Subcutaneous adipose tissue (tissue), 4 donors: Measurements from ENCODE around the gene IGSF9. TPM values are rescaled to one million over a fixed set of nuclear protein-coding genes. Genes with fewer than 3 reads are reported as not detected.

Source experiments
- CTCF ChIP-seq: fragments of 450-650 bp; IDR thresholded peaks from one replicate; pipeline ENCODE4 v1.5.1; 2016; ENCODE audit warnings: low read depth, mild to moderate bottlenecking, control low read depth, antibody characterized with exemption, moderate library complexity
- small RNA-seq: library from RNA; depleted of rRNA; stranded (forward); fragments of <200 nt; gene quantifications from one replicate; pipeline ENCODE3, GENCODE V24; 2016
- total RNA-seq, 4 donors: library from RNA; depleted of rRNA; stranded (reverse); fragments of >200 nt; gene quantifications; one replicate each; pipeline ENCODE4 v1.1.0, GENCODE V29; 2016

IGSF9 gene
- total RNA-seq, 4 donors from 2014 or later, result 0.17 to 0.33 TPM; not detected in 2

- TF ChIP-seq CTCF, result no peak
Measured at GRCh38 chr1:159879136-159879535, 66.3 kb downstream of the IGSF9 start.

- no peak for TF ChIP-seq CTCF
Measured at GRCh38 chr1:159877695-159878444, 67.5 kb downstream of the IGSF9 start.

Small RNA genes within 50 kb of the gene (small RNA-seq; reads per million reads assigned to genes)
- not detected for gene MIR4259

Other genes starting within 250 kb of the IGSF9 start
- under 1 TPM in 1 of 4 donors, not detected in 3; 0.57 TPM for gene CRP, start 231.0 kb downstream of the IGSF9 start, total RNA-seq
- 10 to 100 TPM; 32.0 to 99.5 (median 75.4) TPM for gene DUSP23, start 164.7 kb downstream of the IGSF9 start, total RNA-seq
- under 1 TPM in 2 of 4 donors, not detected in 2; 0.34 to 0.44 TPM for gene FCRL6, start 143.3 kb downstream of the IGSF9 start, total RNA-seq
- gene SLAMF8, start 118.7 kb downstream of the IGSF9 start, total RNA-seq, result 10 to 100 TPM in 3 of 4 donors, 1 to 10 TPM in 1; 8.3 to 79.9 (median 14.4) TPM
- gene VSIG8, start 83.0 kb downstream of the IGSF9 start, total RNA-seq, result not detected
- 1 to 10 TPM in 1 of 4 donors, under 1 TPM in 1, not detected in 2; 0.85 to 1.3 TPM for gene CFAP45, start 45.4 kb downstream of the IGSF9 start, total RNA-seq
- gene TAGLN2, start 20.1 kb downstream of the IGSF9 start, total RNA-seq, result 100 to 1,000 TPM; 128 to 237 (median 179) TPM
- gene SLAMF9, start 8.6 kb upstream of the IGSF9 start, total RNA-seq, result 10 to 100 TPM in 1 of 4 donors, 1 to 10 TPM in 1, under 1 TPM in 1, not detected in 1; 0.66 to 16.5 (median 3.6) TPM
- gene PIGM, start 86.4 kb upstream of the IGSF9 start, total RNA-seq, result 1 to 10 TPM; 4.2 to 7.3 (median 4.3) TPM
- gene KCNJ10, start 124.5 kb upstream of the IGSF9 start, total RNA-seq, result not detected
- not detected for gene KCNJ9, start 135.9 kb upstream of the IGSF9 start, total RNA-seq
- gene IGSF8, start 153.0 kb upstream of the IGSF9 start, total RNA-seq, result 10 to 100 TPM in 3 of 4 donors, 1 to 10 TPM in 1; 6.4 to 28.8 (median 18.7) TPM
- 100 to 1,000 TPM in 2 of 4 donors, 10 to 100 TPM in 2; 13.4 to 150 (median 88.9) TPM for gene ATP1A2, start 170.1 kb upstream of the IGSF9 start, total RNA-seq
- under 1 TPM in 1 of 4 donors, not detected in 3; 0.22 TPM for gene ATP1A4, start 206.0 kb upstream of the IGSF9 start, total RNA-seq
- under 1 TPM in 2 of 4 donors, not detected in 2; 0.44 to 0.75 TPM for gene CASQ1, start 245.0 kb upstream of the IGSF9 start, total RNA-seq